ENCODE data around the gene SPATA46. TPM values are rescaled to one million over a fixed set of nuclear protein-coding genes. Genes with fewer than 3 reads are reported as not detected.

Gene SPATA46
- total RNA-seq, 1 donor from 2014 or later, result not detected

GRCh38 chr1:162390396-162391185 lies 13.9 kb upstream of the SPATA46 start:
- no peak overlapping the region for H3K27ac Mint-ChIP-seq (ENCODE audit: unreplicated experiment)

GRCh38 chr1:162389971-162390370 lies 13.3 kb upstream of the SPATA46 start:
- H3K27me3 Mint-ChIP-seq (ENCODE audit: unreplicated experiment), result peaks cover 2% of the 10 kb centered on the region
- no peak overlapping the region for H3K27ac Mint-ChIP-seq (ENCODE audit: unreplicated experiment)
- DNase-seq, result no peak
- H3K4me1 Mint-ChIP-seq (ENCODE audit: low read depth, unreplicated experiment), result peaks cover 20% of the 10 kb centered on the region
- no peak for TF ChIP-seq CTCF (IDR thresholded peaks at IDR 0.05; ENCODE audit: partially characterized antibody, unreplicated experiment)
- H3K4me3 Mint-ChIP-seq (ENCODE audit: unreplicated experiment), result no peak overlapping the region
- H3K9me3 Mint-ChIP-seq (ENCODE audit: unreplicated experiment), result peaks cover 9% of the 10 kb centered on the region
- H3K36me3 Mint-ChIP-seq (ENCODE audit: unreplicated experiment), result peaks cover 3% of the 10 kb centered on the region

More at GRCh38 chr1:162390396-162391185, 13.9 kb upstream of the SPATA46 start:
- Mint-ChIP-seq H3K36me3 (ENCODE audit: unreplicated experiment) (no peaks in the 10 kb centered on the region), H3K4me3 (ENCODE audit: unreplicated experiment) (no peak overlapping the region), H3K9me3 (ENCODE audit: unreplicated experiment) (peaks cover 5% of the 10 kb centered on the region), H3K27me3 (ENCODE audit: unreplicated experiment) (peaks cover 2% of the 10 kb centered on the region), H3K4me1 (ENCODE audit: low read depth, unreplicated experiment) (peaks cover 20% of the 10 kb centered on the region)
- no peak for TF ChIP-seq CTCF (IDR thresholded peaks at IDR 0.05; ENCODE audit: partially characterized antibody, unreplicated experiment)
- no peak for DNase-seq

DNA sequence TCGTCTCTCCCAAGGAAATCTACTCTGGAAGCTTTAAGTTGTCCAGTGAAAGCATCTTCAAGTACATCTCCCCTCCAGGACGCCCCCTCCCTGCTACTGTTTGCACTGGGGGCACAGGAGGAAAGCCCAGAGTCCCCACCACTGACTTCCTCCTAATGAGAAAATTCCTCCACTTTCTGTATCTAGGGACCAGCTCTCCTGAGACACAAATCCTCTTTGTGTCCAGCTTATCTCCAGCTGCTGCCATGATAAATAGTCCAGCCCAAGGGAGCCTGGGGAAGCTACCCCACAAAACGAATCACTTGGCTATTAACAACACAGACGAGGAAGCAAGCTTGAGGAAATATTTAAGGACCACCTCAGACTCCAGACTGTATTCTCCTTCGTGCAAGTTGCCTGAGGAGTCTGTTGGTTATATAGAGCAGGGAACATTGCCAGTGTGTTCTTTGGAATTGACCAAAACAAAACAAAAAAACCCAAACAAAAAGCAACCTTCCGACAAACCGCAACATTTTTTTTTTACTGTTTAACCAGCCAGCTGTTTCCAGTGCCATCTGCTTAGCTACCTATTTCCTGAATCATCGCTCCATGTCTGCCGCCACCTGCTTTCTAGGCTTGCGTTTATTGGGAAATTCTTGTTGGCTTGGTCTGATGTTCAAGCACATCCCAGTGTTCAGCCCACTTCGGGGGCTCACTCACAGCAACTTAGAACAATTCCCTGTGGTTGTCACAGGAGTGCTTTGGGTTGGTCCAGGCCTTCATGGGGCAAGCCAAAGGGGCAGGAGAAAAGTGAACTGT lies 12.6 kb upstream of the SPATA46 start:
- no peak overlapping the region for H3K4me3 Mint-ChIP-seq (ENCODE audit: unreplicated experiment)
- H3K27me3 Mint-ChIP-seq (ENCODE audit: unreplicated experiment), result peaks cover 2% of the 10 kb centered on the region
- H3K27ac Mint-ChIP-seq (ENCODE audit: unreplicated experiment), result no peak overlapping the region
- peaks cover 9% of the 10 kb centered on the region for H3K9me3 Mint-ChIP-seq (ENCODE audit: unreplicated experiment)
- no peak for DNase-seq
- H3K36me3 Mint-ChIP-seq (ENCODE audit: unreplicated experiment), result peaks cover 3% of the 10 kb centered on the region
- no peak for TF ChIP-seq CTCF (IDR thresholded peaks at IDR 0.05; ENCODE audit: partially characterized antibody, unreplicated experiment)
- H3K4me1 Mint-ChIP-seq (ENCODE audit: low read depth, unreplicated experiment), result peaks cover 23% of the 10 kb centered on the region

GRCh38 chr1:162388615-162389014 lies 12.0 kb upstream of the SPATA46 start:
- Mint-ChIP-seq H3K4me3 (ENCODE audit: unreplicated experiment) (no peak overlapping the region), H3K9me3 (ENCODE audit: unreplicated experiment) (peaks cover 9% of the 10 kb centered on the region), H3K36me3 (ENCODE audit: unreplicated experiment) (peaks cover 3% of the 10 kb centered on the region), H3K4me1 (ENCODE audit: low read depth, unreplicated experiment) (peaks cover 23% of the 10 kb centered on the region), H3K27me3 (ENCODE audit: unreplicated experiment) (peaks cover 3% of the 10 kb centered on the region), H3K27ac (ENCODE audit: unreplicated experiment) (no peak overlapping the region)
- no peak for DNase-seq
- TF ChIP-seq CTCF (IDR thresholded peaks at IDR 0.05; ENCODE audit: partially characterized antibody, unreplicated experiment), result no peak
